NOMO-1 (cell line): Measurements from ENCODE around the gene CCNT2.
A peak's percentile ranks its signal among the peaks of the same experiment; 100 is the strongest.
"Not testable (repeated sequence)": the region's sequence is repeated elsewhere in the genome, so short reads cannot be mapped to it uniquely, and the experiment has no call there.

Experiments used
- DNase-seq, 2 experiments: peaks; one replicate each; lab custom pipeline; 2025; ENCODE audit not compliant: unreplicated experiment in 2 of 2; lab: John Stamatoyannopoulos, UW

CCNT2 gene

GRCh38 chr2:134973241-134974138 is 54.9 kb downstream of the CCNT2 start:
- DNase-seq, result no peak

- no peak for DNase-seq
Measured at GRCh38 chr2:134975281-134976009, 56.8 kb downstream of the CCNT2 start.

DNA sequence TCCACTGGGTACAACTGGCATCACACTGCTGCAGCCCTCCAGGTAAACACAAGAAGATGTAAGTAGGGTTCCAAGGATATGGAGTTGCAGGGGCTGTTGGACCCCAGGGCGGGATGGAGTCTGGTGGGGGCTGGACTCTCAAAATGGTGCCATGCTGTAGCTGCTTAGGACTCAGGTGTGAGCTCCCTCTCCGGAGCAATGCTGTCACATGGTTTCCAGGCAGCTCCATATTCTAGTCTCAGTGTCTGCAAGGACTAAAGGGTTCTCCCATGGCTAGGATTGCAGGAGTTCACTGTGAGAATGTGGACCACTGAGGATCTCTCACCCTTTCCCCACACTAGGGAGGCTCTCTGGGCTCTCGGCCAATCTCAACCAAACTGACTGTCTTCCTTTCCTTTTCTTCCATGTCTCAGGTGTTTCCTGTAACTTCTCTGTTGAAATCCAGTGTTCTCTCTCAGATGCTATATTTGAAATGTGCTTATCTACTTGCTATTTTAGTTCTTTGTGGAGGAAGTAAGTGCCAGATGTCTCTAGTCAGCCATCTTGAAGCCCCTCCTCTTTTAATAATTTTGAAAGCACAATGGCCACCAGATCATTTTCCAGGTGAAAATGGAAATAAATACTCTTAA is 57.6 kb downstream of the CCNT2 start:
- no peak for DNase-seq

DNA sequence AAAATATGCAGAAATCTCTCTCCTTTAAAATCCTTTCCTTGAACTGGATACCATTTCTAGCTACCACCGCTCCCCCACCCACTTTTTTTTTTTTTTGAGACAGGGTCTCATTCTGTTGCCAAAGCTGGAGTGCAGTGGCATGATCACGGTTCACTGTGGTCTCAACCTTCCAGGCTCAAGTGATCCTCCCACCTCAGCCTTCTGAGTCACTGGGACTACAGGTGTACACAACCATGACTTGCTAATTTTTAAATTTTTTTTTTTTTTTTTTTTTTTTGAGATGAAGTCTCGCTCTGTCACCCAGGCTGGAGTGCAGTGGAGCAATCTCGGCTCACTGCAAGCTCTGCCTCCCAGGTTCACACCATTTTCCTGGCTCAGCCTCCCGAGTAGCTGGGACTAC is 58.5 kb downstream of the CCNT2 start:
- not testable (repeated sequence) for DNase-seq

DNA sequence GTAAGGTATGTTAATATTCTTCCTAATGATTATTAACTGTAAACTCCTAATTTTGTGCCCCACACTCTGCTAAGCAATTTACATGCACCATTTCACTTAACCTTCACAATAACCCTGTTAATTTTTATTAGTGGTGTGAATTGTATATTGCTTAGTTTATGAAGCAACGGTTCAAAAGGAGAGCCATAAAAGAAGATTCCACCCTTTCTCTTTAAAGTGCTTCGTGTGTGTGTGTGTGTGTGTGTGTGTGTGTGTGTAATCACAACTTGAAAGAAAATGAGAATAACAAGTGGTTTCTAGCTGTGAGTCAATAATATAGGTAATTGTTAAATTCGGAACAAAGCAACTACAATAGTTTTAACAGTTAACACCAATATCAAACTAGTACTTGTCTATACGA is 60.6 kb downstream of the CCNT2 start:
- DNase-seq, result no peak

GRCh38 chr2:134980639-134981038 is 62.0 kb downstream of the CCNT2 start:
- no peak for DNase-seq

DNA sequence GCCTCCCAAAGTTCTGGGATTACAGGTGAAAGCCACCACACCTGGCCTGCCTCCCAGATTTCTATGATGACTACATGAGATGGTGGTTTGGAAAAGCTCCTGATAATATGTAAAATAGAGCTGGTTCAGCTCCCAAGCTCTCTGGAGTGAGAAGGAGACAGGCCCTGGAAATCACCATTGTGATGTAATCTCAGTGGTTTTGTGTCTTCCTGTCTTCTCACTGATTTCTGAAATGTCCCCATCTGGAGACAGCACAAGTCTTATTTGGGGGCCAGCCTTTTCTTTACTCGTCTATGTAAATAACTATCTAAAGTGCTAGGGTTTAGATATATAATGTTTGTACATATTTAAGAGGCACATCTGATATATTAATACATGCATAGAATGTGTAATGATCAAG is 64.0 kb downstream of the CCNT2 start:
- DNase-seq, result peak in 1 of 2 experiments; percentile 11

- no peak for DNase-seq
Measured at GRCh38 chr2:134985061-134985460, 66.4 kb downstream of the CCNT2 start.

GRCh38 chr2:134988994-134989605 is 70.5 kb downstream of the CCNT2 start:
- DNase-seq, result peak; percentile 19 to 33

DNA sequence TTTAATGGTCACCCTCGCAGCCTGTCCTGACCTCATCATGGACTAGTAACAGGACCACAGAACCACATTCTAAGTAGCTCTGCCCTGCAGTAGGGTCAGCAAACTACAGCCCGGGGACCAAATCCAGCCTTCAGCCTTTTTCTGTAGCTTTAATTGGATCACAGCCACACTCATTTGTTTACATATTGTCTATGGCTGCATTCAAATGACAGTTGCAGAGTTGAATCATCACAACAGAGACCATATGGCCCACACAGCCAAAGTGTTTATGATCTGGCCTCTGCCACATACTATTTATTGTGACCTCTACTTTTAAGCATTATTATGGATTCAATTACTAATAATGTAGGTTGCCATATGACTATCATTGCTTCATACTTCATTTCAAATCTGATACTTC is 80.9 kb downstream of the CCNT2 start:
- DNase-seq, result no peak

- no peak for DNase-seq
Measured at GRCh38 chr2:135002836-135003235, 84.2 kb downstream of the CCNT2 start.

DNA sequence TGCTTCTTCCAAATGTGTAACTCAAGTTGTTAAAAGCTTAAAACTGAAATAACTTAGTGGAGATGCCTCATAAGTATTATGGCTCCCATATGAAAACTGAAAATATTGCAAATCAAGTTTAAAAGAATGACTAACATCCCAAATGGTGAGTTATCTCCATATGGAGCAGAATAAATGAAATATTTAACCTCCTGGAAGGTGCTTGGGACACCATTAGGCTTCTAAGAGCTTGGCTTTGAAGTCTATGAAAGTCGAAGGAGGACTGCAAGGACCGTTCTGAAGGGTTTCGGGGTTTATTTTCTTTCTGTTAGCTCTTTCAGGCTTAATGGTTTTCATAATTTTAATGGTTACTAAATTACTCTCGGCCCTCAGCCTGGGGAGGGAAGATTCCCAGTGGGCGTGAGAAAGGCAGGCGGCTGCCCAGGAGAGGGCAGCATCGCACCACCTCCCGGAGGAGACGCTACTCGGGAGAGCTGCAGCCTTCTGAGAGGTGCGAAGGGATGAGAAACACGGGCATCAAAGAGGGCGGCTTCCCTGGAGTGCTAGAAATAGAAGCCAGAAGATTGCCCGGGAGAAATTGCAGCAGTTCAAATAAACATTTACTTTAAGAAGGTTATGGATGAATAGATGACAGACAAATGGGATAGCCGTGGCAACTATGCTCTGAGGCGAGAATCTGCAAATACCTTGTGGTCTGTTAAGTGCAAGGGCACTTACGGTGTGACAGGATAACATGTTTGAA is 85.6 kb downstream of the CCNT2 start:
- peak; percentile 28 to 55 for DNase-seq

GRCh38 chr2:135005753-135006152 is 87.1 kb downstream of the CCNT2 start:
- no peak for DNase-seq
